Retina (tissue), 1 donor: Measurements from ENCODE around the gene BOD1.

Experiments used
- DNase-seq: peaks from one replicate; pipeline ENCODE4 v3.0.0-alpha.2; 2016

BOD1 gene

GRCh38 chr5:173640156-173640804 is 23.8 kb upstream of the BOD1 start:
- no peak for DNase-seq

- peak; percentile 48 for DNase-seq
Observed at GRCh38 chr5:173638126-173639040, 21.9 kb upstream of the BOD1 start.

GRCh38 chr5:173637340-173637739 is 20.9 kb upstream of the BOD1 start:
- no peak for DNase-seq

- DNase-seq, result no peak
Observed at GRCh38 chr5:173634465-173634983, 18.1 kb upstream of the BOD1 start.

GRCh38 chr5:173633304-173633703 is 16.9 kb upstream of the BOD1 start:
- no peak for DNase-seq

GRCh38 chr5:173631478-173631877 is 15.0 kb upstream of the BOD1 start:
- no peak for DNase-seq

- peak; percentile 48 for DNase-seq
Observed at GRCh38 chr5:173630724-173631365, 14.4 kb upstream of the BOD1 start.

- DNase-seq, result no peak
Observed at GRCh38 chr5:173629628-173630027, 13.2 kb upstream of the BOD1 start.

GRCh38 chr5:173628501-173628900 is 12.1 kb upstream of the BOD1 start:
- DNase-seq, result no peak

- DNase-seq, result no peak
Observed at GRCh38 chr5:173627860-173628392, 11.5 kb upstream of the BOD1 start.

GRCh38 chr5:173627271-173627670 is 10.8 kb upstream of the BOD1 start:
- no peak for DNase-seq

- no peak for DNase-seq
Observed at GRCh38 chr5:173626505-173626820, 10.0 kb upstream of the BOD1 start.

GRCh38 chr5:173625673-173626504 is 9.4 kb upstream of the BOD1 start:
- DNase-seq, result peak; percentile 45

GRCh38 chr5:173625261-173625660 is 8.8 kb upstream of the BOD1 start:
- no peak for DNase-seq

- DNase-seq, result no peak
Observed at GRCh38 chr5:173624282-173624681, 7.8 kb upstream of the BOD1 start.

- DNase-seq, result no peak
Observed at GRCh38 chr5:173623789-173624188, 7.3 kb upstream of the BOD1 start.

- no peak for DNase-seq
Observed at GRCh38 chr5:173623296-173623771, 6.9 kb upstream of the BOD1 start.

GRCh38 chr5:173622183-173623047 is 6.0 kb upstream of the BOD1 start:
- DNase-seq, result no peak

GRCh38 chr5:173620784-173621183 is 4.3 kb upstream of the BOD1 start:
- DNase-seq, result no peak

GRCh38 chr5:173618927-173619519 is 2.6 kb upstream of the BOD1 start:
- DNase-seq, result peak; percentile 58
